VCaP (cell line): ENCODE data around the gene CD209.

Experiments
- H3K27ac ChIP-seq: fragments of 450-650 bp; 2 replicates; pipeline ENCODE4 v1.5.1; 2017
- TF ChIP-seq, protein P1 (sequence below): fragments of 450-650 bp; conservative IDR thresholded peaks from 2 replicates; pipeline ENCODE4 v1.5.1; 2017; ENCODE audit warnings: mild to moderate bottlenecking, moderate library complexity

The CD209 gene

DNA sequence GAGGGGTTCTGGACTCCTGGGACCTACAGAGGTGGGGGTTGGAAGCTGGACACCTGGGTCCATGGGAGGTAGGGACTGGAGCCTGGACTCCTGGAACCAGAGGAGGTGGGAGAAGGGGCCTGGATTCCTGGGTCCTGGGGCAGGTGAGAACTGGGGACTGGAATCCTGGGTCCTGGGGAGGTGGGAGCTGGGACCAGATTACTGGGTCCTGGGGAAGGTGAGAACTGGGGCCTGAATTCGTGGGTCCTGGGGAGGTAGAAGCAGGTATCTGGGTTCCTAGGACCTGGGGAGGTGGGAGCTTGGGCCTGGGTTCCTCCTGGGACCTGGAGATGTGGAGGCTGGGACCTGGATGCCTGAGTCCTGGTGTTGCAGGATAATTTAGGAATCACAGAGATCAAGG, 16.4 kb upstream of the CD209 start:
- TF ChIP-seq, protein P1, sequence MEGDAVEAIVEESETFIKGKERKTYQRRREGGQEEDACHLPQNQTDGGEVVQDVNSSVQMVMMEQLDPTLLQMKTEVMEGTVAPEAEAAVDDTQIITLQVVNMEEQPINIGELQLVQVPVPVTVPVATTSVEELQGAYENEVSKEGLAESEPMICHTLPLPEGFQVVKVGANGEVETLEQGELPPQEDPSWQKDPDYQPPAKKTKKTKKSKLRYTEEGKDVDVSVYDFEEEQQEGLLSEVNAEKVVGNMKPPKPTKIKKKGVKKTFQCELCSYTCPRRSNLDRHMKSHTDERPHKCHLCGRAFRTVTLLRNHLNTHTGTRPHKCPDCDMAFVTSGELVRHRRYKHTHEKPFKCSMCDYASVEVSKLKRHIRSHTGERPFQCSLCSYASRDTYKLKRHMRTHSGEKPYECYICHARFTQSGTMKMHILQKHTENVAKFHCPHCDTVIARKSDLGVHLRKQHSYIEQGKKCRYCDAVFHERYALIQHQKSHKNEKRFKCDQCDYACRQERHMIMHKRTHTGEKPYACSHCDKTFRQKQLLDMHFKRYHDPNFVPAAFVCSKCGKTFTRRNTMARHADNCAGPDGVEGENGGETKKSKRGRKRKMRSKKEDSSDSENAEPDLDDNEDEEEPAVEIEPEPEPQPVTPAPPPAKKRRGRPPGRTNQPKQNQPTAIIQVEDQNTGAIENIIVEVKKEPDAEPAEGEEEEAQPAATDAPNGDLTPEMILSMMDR, result no peak
- H3K27ac ChIP-seq, result no peak overlapping the region

DNA sequence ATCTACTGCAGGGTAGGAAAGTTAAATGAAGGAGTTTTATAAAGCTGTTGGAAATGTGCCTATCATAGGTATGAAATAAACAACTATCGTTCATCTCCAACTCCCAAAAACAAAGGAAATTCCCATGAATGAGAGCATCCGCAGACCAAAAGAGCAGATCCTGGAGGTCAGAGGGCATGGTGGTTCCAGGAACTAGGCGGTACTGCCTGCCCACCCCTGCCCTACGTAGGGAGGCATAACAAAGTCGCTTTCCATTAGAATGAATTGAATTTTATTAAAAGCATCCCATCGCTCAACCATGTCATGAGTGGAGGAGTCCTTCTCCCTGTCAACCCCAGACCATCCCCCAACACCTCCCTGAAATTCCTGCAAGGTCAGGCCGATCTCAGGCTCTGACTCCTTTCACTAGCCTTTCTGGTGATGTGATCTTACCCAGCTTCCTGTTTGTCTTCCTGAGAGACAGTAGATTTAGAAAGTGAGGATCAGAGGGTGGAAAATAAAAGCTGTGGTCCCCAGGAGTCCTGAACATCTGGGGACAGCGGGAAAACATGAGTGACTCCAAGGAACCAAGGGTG, 15.5 kb upstream of the CD209 start, which contains the start of gene CLEC4M:
Gene CLEC4M (plus strand): TSS at position 525 of the 575 bp plus-strand sequence. CDS start 24 bp downstream, at position 549.
- H3K27ac ChIP-seq, result no peak within 1 kb of the TSS
- TF ChIP-seq, protein P1, result no peak

DNA sequence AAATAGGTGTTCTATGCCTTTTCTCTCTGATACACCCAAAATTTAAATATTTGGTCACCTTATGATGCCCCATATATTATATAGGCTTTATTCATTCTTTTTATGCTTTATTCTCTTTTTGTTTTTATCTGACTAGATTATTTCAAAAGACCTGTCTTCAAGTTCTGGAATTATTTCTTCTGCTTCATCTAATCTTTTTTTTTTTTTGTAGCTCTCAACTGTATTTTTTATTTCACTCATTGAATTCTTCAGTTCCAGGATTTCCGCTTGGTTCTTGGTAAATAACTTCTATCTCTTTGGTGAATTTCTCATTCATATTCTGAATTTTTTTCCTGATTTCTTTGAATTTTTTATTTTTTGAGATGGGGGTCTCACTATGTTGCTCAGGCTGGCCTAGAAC, 11.8 kb upstream of the CD209 start:
- TF ChIP-seq, protein P1, result no peak
- H3K27ac ChIP-seq, result no peak overlapping the region

DNA sequence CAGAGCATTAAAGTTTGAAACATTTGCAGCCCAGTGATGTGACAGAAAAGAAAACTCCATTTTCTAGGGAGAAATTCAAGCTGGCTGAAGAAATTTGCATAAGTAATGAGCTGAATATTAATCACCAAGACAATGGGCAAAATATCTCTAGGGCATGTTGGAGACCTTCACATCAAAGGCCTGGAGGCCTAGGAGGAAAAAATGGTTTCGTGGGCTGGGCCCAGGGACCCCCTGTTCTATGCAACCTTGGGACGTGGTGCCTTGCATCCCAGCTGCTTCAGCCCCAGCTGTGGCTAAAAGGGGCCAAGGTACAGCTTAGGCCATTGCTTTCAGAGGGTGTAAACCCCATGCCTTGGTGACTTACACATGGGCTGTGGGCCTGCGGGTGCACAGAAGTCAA, 10.0 kb upstream of the CD209 start:
- TF ChIP-seq, protein P1, result no peak
- H3K27ac ChIP-seq, result no peak overlapping the region

DNA sequence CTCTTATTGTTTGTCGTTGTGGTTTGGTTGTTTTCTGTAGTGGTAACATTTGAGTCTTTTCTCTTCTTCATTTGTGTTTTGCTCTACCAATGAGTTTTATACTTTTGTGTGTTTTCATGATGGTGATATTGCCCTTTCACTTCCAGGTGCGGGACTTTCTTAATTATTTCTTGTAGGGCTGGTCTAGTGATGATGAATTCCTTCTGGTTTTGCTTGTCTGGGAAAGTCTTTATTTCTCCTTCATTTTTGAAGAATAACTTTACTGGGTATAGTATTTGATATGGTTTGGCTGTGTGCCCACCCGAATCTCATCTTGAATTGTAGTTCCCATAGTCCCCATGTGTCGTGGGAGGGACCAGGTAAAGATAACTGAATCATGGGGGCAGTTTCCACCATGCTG, 8.9 kb upstream of the CD209 start:
- TF ChIP-seq, protein P1, result no peak
- H3K27ac ChIP-seq, result no peak overlapping the region

DNA sequence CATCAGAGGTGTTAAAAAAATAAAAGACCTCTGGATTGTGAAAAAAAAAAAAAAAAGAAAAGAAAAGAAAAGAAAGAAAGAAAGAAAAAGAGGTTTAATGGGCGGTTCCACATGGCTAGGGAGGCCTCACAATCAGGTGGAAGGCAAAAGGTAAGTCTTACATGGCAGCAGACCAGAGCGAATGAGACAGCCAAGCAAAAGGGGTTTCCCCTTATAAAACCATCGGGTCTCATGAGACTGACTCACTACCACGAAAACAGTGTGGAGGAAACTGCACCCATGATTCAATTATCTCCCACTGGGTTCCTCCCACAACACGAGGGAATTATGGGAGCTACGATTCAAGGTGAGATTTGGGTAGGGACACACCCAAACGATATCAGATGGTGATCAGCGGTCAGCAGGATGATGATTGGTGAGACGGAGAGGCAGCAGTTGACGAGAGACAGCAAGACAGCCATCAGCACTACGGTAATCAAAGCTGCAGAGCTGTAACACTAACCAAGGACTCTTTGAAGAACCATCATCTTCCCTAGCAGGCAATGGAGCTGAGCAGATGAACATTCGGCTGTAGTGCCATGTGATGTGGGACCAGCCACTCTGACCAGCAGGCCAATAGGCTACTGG, 3.9 kb upstream of the CD209 start:
- TF ChIP-seq, protein P1, result no peak

DNA sequence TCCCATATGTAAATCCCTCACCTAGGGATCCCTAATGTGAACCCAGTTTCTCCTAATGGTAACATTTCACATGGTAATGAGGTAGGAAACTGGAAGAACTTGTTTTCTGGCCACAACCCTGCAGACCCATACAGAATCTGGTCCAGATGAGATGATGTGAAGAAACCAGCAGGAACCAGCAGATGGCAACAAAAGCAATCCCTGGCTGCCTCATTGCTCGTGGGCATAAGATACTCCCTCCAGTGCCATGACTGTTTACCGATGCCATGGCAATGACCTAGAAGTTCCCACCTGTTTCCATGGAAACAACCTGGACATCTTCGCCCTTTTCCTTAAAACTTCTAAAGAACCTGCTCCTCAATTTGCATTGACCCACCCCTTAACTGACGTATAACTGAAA, 1.4 kb upstream of the CD209 start:
- TF ChIP-seq, protein P1, result peak; percentile 64
- no peak overlapping the region for H3K27ac ChIP-seq

More for the DNA sequence above, 3.9 kb upstream of the CD209 start:
- H3K27ac ChIP-seq, result no peak overlapping the region
